Hepatocyte (in vitro differentiated cells): ENCODE results near the gene MMP28.

Experiments
- EZH2 ChIP-seq: fragments of 200-600 bp; sonication (generic); IDR thresholded peaks from 2 replicates; pipeline ENCODE4 v1.6.1; 2016; ENCODE audit warnings: antibody characterized with exemption, mild to moderate bottlenecking, borderline replicate concordance
- TF ChIP-seq, protein P1 (sequence below): fragments of 200-600 bp; sonication (generic); IDR thresholded peaks from 2 replicates; pipeline ENCODE4 v1.5.1; 2016; ENCODE audit warnings: antibody characterized with exemption, mild to moderate bottlenecking; ENCODE audit not compliant: poor library complexity

DNA sequence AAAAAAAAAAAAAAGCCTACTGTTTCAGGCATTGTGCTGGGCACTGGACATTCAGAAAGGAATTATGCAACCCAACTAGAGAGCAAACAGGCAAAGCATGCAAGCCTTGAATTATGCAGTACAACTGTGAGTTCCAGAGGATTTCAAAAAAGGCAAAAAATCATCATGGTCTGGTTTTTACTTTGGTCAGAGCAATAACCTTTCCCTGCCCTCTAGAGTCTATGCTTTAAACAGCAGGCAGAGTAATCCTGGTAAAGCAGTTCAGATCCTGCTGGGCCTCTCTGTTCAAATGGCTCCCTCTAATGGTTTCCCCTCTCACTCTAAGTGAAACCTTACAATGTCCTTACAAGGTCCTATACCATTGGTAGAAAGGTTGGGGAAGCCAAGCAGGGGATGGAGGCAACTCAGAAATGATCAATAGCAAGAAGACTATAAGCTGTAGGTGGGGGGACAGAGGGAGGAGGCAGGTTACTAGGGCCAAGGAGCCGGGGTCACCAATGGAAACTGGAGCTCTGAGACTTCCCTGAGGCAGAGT, 9.3 kb upstream of the MMP28 start:
- TF ChIP-seq, protein P1, sequence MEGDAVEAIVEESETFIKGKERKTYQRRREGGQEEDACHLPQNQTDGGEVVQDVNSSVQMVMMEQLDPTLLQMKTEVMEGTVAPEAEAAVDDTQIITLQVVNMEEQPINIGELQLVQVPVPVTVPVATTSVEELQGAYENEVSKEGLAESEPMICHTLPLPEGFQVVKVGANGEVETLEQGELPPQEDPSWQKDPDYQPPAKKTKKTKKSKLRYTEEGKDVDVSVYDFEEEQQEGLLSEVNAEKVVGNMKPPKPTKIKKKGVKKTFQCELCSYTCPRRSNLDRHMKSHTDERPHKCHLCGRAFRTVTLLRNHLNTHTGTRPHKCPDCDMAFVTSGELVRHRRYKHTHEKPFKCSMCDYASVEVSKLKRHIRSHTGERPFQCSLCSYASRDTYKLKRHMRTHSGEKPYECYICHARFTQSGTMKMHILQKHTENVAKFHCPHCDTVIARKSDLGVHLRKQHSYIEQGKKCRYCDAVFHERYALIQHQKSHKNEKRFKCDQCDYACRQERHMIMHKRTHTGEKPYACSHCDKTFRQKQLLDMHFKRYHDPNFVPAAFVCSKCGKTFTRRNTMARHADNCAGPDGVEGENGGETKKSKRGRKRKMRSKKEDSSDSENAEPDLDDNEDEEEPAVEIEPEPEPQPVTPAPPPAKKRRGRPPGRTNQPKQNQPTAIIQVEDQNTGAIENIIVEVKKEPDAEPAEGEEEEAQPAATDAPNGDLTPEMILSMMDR, result peak; percentile 97
- TF ChIP-seq EZH2, result no peak
